Gastrocnemius medialis (tissue), 4 donors: ENCODE data around the gene ZNF521.

Source experiments
- POLR2A ChIP-seq, 2 donors: fragments of 450-650 bp; IDR thresholded peaks; one replicate each; pipeline ENCODE4 v1.6.1; 2017; ENCODE audit warnings: antibody characterized with exemption in 2 of 2, mild to moderate bottlenecking in 2 of 2, moderate library complexity in 2 of 2
- TF ChIP-seq, protein P1 (sequence below), 5 experiments: fragments of 450-650 bp in 3 of 5; fragments of 200-600 bp in 2 of 5; sonication (generic) in 2 of 5; IDR thresholded peaks in 4 of 5; conservative IDR thresholded peaks in 1 of 5; 1 replicate in 4 of 5; 2 replicates in 1 of 5; pipeline ENCODE4 v1.5.1; 2016 to 2019; ENCODE audit warnings: antibody characterized with exemption in 5 of 5, mild to moderate bottlenecking in 3 of 5, moderate library complexity in 3 of 5

- TF ChIP-seq, protein P1, sequence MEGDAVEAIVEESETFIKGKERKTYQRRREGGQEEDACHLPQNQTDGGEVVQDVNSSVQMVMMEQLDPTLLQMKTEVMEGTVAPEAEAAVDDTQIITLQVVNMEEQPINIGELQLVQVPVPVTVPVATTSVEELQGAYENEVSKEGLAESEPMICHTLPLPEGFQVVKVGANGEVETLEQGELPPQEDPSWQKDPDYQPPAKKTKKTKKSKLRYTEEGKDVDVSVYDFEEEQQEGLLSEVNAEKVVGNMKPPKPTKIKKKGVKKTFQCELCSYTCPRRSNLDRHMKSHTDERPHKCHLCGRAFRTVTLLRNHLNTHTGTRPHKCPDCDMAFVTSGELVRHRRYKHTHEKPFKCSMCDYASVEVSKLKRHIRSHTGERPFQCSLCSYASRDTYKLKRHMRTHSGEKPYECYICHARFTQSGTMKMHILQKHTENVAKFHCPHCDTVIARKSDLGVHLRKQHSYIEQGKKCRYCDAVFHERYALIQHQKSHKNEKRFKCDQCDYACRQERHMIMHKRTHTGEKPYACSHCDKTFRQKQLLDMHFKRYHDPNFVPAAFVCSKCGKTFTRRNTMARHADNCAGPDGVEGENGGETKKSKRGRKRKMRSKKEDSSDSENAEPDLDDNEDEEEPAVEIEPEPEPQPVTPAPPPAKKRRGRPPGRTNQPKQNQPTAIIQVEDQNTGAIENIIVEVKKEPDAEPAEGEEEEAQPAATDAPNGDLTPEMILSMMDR (IDR thresholded peaks at IDR 0.05 in 4 of 5, conservative IDR thresholded peaks at IDR 0.05 in 1 of 5) = no peak
- no peak for TF ChIP-seq POLR2A (IDR thresholded peaks at IDR 0.05)
Measured at GRCh38 chr18:25281556-25281955, 70.4 kb downstream of the ZNF521 start.
